HepG2 (cell line): Measurements from ENCODE around the gene CENPB. TPM values are rescaled to one million over a fixed set of nuclear protein-coding genes. Genes with fewer than 3 reads are reported as not detected.
A peak's percentile ranks its signal among the peaks of the same experiment; 100 is the strongest.

Experiments used
- CHCHD3 ChIP-seq: sonication (generic); formaldehyde crosslinking; IDR thresholded peaks from 2 replicates; pipeline ENCODE4 v1.8.0; 2022; ENCODE audit warnings: mild to moderate bottlenecking, missing genetic modification reagents, moderate library complexity
- HBP1 ChIP-seq: IDR thresholded peaks from 2 replicates; pipeline ENCODE4 v1.6.1; 2016; ENCODE audit warnings: low read depth, control low read depth
- NFATC3 ChIP-seq: sonication (generic); formaldehyde crosslinking; IDR thresholded peaks from 2 replicates; pipeline ENCODE4 v1.5.1; 2020; ENCODE audit warnings: mild to moderate bottlenecking, missing genetic modification reagents
- PAF1 ChIP-seq: IDR thresholded peaks from 2 replicates; pipeline ENCODE4 v1.6.1; 2016; ENCODE audit warnings: missing genetic modification reagents, missing compliant biosample characterization
- PHF21A ChIP-seq: sonication (generic); formaldehyde crosslinking; IDR thresholded peaks from 2 replicates; pipeline ENCODE4 v1.5.0; 2020; ENCODE audit warnings: mild to moderate bottlenecking, missing genetic modification reagents
- PREB ChIP-seq: sonication (generic); formaldehyde crosslinking; IDR thresholded peaks from 2 replicates; pipeline ENCODE4 v1.4.0; 2020; ENCODE audit warnings: missing genetic modification reagents
- REPIN1 ChIP-seq: sonication (generic); formaldehyde crosslinking; IDR thresholded peaks from 2 replicates; pipeline ENCODE4 v1.8.0; 2022; ENCODE audit warnings: missing genetic modification reagents, low read depth, mild to moderate bottlenecking, borderline replicate concordance
- RFXANK ChIP-seq: IDR thresholded peaks from 2 replicates; pipeline ENCODE4 v1.6.1; 2016
- SAFB2 ChIP-seq: sonication (generic); formaldehyde crosslinking; IDR thresholded peaks from 2 replicates; pipeline ENCODE4 v1.5.1; 2020; ENCODE audit warnings: missing genetic modification reagents, low read depth, mild to moderate bottlenecking, borderline replicate concordance
- SP4 ChIP-seq: sonication (generic); formaldehyde crosslinking; IDR thresholded peaks from 2 replicates; pipeline ENCODE4 v1.8.1; 2023; ENCODE audit warnings: mild to moderate bottlenecking, missing genetic modification reagents
- STAG1 ChIP-seq: sonication (generic); formaldehyde crosslinking; IDR thresholded peaks from 2 replicates; pipeline ENCODE4 v1.4.0; 2020; ENCODE audit warnings: missing genetic modification reagents
- XBP1 ChIP-seq: sonication (generic); formaldehyde crosslinking; IDR thresholded peaks from 2 replicates; pipeline ENCODE4 v1.5.0; 2020; ENCODE audit warnings: missing genetic modification reagents
- ZBTB3 ChIP-seq: sonication (generic); formaldehyde crosslinking; IDR thresholded peaks from 2 replicates; pipeline ENCODE4 v1.4.0; 2020; ENCODE audit warnings: low read depth, mild to moderate bottlenecking, moderate library complexity, missing genetic modification reagents, borderline replicate concordance
- ZFAT ChIP-seq: sonication (generic); formaldehyde crosslinking; conservative IDR thresholded peaks from 2 replicates; pipeline ENCODE4 v1.8.1; 2023; ENCODE audit warnings: missing genetic modification reagents, inconsistent platforms
- ZHX1 ChIP-seq: sonication (generic); formaldehyde crosslinking; IDR thresholded peaks from 2 replicates; pipeline ENCODE4 v1.8.1; 2022; ENCODE audit warnings: low read depth, mild to moderate bottlenecking, missing genetic modification reagents
- ZNF136 ChIP-seq: sonication (generic); formaldehyde crosslinking; IDR thresholded peaks from 2 replicates; pipeline ENCODE4 v1.8.1; 2022; ENCODE audit warnings: low read depth, mild to moderate bottlenecking, moderate library complexity, missing genetic modification reagents
- ZNF749 ChIP-seq: sonication (generic); formaldehyde crosslinking; IDR thresholded peaks from 2 replicates; pipeline ENCODE4 v1.8.0; 2022; ENCODE audit warnings: mild to moderate bottlenecking, missing genetic modification reagents, moderate library complexity, borderline replicate concordance
- polyA plus RNA-seq, 8 experiments: library from polyadenylated mRNA; depleted of rRNA in 3 of 8; stranded (reverse) in 7 of 8; unstranded in 1 of 8; fragments of >200 nt; fragmentation: Illumina TruSeq in 4 of 8; extraction: Trizol in 4 of 8; gene quantifications; 2 replicates each; pipeline versions ENCODE4 v1.2.1 to v1.2.3, GENCODE V29; 2011 to 2016; ENCODE audit warnings: low read depth in 4 of 8, missing spikeins in 1 of 8, mixed read lengths in 1 of 8; ENCODE audit not compliant: insufficient read depth in 1 of 8
- total RNA-seq, 5 experiments: library from RNA; depleted of rRNA; stranded (reverse); fragments of >200 nt; fragmentation: Illumina TruSeq; extraction: Trizol; gene quantifications; 2 replicates each; pipeline ENCODE4 v1.2.3, GENCODE V29; 2016; ENCODE audit warnings: low read depth in 1 of 5
- TF ChIP-seq, protein P1 (sequence below): sonication (generic); formaldehyde crosslinking; IDR thresholded peaks from 2 replicates; pipeline ENCODE4 v1.9.0; 2021; ENCODE audit warnings: missing genetic modification reagents, borderline replicate concordance
- TF ChIP-seq, protein P2 (sequence below): sonication (generic); formaldehyde crosslinking; IDR thresholded peaks from 2 replicates; pipeline ENCODE4 v1.4.0; 2020; ENCODE audit warnings: mild to moderate bottlenecking, missing genetic modification reagents

CENPB gene
- total and polyA plus RNA-seq, 2 of the 13 experiments (the other 11 are each of a cell fraction or from before 2014, with no cell fraction given), result 10.4 to 54.5 TPM

- no peak for TF ChIP-seq HBP1 (CRISPR knock-in tag)
- TF ChIP-seq ZHX1 (CRISPR knock-in tag), result no peak
- no peak for TF ChIP-seq PAF1 (CRISPR knock-in tag)
- TF ChIP-seq NFATC3 (CRISPR knock-in tag), result peak; percentile 94
- TF ChIP-seq ZNF749, result no peak
- no peak for TF ChIP-seq XBP1 (CRISPR knock-in tag)
- no peak for TF ChIP-seq PHF21A (CRISPR knock-in tag)
- 0 out of 2 replicates have a peak, but pooled peaks have one; percentile 18 for TF ChIP-seq RFXANK (CRISPR knock-in tag)
- peak; percentile 74; the same call in 1 of the 2 replicates for TF ChIP-seq ZNF136
- TF ChIP-seq ZFAT (CRISPR knock-in tag), result no peak
- TF ChIP-seq CHCHD3 (CRISPR knock-in tag), result no peak
- TF ChIP-seq SAFB2 (CRISPR knock-in tag), result no peak; the same call in 1 of the 2 replicates
- no peak for TF ChIP-seq SP4 (CRISPR knock-in tag)
- no peak for TF ChIP-seq REPIN1
- TF ChIP-seq ZBTB3 (CRISPR knock-in tag), result no peak
- TF ChIP-seq, protein P1, sequence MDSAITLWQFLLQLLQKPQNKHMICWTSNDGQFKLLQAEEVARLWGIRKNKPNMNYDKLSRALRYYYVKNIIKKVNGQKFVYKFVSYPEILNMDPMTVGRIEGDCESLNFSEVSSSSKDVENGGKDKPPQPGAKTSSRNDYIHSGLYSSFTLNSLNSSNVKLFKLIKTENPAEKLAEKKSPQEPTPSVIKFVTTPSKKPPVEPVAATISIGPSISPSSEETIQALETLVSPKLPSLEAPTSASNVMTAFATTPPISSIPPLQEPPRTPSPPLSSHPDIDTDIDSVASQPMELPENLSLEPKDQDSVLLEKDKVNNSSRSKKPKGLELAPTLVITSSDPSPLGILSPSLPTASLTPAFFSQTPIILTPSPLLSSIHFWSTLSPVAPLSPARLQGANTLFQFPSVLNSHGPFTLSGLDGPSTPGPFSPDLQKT (CRISPR knock-in tag), result no peak
- TF ChIP-seq, protein P2, sequence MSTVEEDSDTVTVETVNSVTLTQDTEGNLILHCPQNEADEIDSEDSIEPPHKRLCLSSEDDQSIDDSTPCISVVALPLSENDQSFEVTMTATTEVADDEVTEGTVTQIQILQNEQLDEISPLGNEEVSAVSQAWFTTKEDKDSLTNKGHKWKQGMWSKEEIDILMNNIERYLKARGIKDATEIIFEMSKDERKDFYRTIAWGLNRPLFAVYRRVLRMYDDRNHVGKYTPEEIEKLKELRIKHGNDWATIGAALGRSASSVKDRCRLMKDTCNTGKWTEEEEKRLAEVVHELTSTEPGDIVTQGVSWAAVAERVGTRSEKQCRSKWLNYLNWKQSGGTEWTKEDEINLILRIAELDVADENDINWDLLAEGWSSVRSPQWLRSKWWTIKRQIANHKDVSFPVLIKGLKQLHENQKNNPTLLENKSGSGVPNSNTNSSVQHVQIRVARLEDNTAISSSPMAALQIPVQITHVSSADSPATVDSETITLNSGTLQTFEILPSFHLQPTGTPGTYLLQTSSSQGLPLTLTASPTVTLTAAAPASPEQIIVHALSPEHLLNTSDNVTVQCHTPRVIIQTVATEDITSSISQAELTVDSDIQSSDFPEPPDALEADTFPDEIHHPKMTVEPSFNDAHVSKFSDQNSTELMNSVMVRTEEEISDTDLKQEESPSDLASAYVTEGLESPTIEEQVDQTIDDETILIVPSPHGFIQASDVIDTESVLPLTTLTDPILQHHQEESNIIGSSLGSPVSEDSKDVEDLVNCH, result no peak
- no peak; the same call in 1 of the 2 replicates for TF ChIP-seq PREB (CRISPR knock-in tag)
- peak; percentile 64 for TF ChIP-seq STAG1 (CRISPR knock-in tag)
These were observed 18.0 kb downstream of the CENPB start (continued) for GRCh38 chr20:3768342-3769130.
